CD4-positive, alpha-beta T cell treated with Interleukin-17A for 1 hour (primary cell): ENCODE measurements around the gene FARS2.
A peak's percentile ranks its signal among the peaks of the same experiment; 100 is the strongest.

Experiments used
- DNase-seq: peaks from one replicate; pipeline ENCODE4 v3.0.0-alpha.2; 2020

The FARS2 gene

GRCh38 chr6:5290097-5290496 lies 28.8 kb downstream of the FARS2 start:
- DNase-seq, result no peak

- DNase-seq, result no peak
Measured at GRCh38 chr6:5290500-5290899, 29.2 kb downstream of the FARS2 start.

- no peak for DNase-seq
Measured at GRCh38 chr6:5292154-5292553, 30.8 kb downstream of the FARS2 start.

GRCh38 chr6:5293692-5294091 lies 32.4 kb downstream of the FARS2 start:
- no peak for DNase-seq

GRCh38 chr6:5294392-5295211 lies 33.3 kb downstream of the FARS2 start:
- no peak for DNase-seq

- DNase-seq, result no peak
Measured at GRCh38 chr6:5295623-5296022, 34.3 kb downstream of the FARS2 start.

GRCh38 chr6:5300206-5300764 lies 39.0 kb downstream of the FARS2 start:
- DNase-seq, result no peak

- DNase-seq, result peak; percentile 20
Measured at GRCh38 chr6:5302220-5302946, 41.1 kb downstream of the FARS2 start.

GRCh38 chr6:5302995-5303622 lies 41.8 kb downstream of the FARS2 start:
- DNase-seq, result peak; percentile 71

GRCh38 chr6:5303682-5304081 lies 42.4 kb downstream of the FARS2 start:
- no peak for DNase-seq

- DNase-seq, result no peak
Measured at GRCh38 chr6:5305968-5306626, 44.8 kb downstream of the FARS2 start.

GRCh38 chr6:5307058-5307457 lies 45.7 kb downstream of the FARS2 start:
- no peak for DNase-seq

GRCh38 chr6:5308066-5308465 lies 46.8 kb downstream of the FARS2 start:
- no peak for DNase-seq

GRCh38 chr6:5314191-5314865 lies 53.0 kb downstream of the FARS2 start:
- no peak for DNase-seq

GRCh38 chr6:5315881-5316280 lies 54.6 kb downstream of the FARS2 start:
- DNase-seq, result no peak

GRCh38 chr6:5316951-5317350 lies 55.6 kb downstream of the FARS2 start:
- DNase-seq, result no peak

GRCh38 chr6:5318617-5319272 lies 57.4 kb downstream of the FARS2 start:
- DNase-seq, result no peak

GRCh38 chr6:5323979-5324378 lies 62.7 kb downstream of the FARS2 start:
- no peak for DNase-seq

- DNase-seq, result no peak
Measured at GRCh38 chr6:5325173-5325572, 63.9 kb downstream of the FARS2 start.

GRCh38 chr6:5326022-5326641 lies 64.8 kb downstream of the FARS2 start:
- DNase-seq, result no peak

GRCh38 chr6:5328800-5329199 lies 67.5 kb downstream of the FARS2 start:
- DNase-seq, result no peak
